ENCODE measurements around the gene PRR12. TPM values are rescaled to one million over a fixed set of nuclear protein-coding genes. Genes with fewer than 3 reads are reported as not detected.

The PRR12 gene
- total and polyA plus RNA-seq, 9 of the 15 experiments (the other 6 are each of a cell fraction or from before 2014, with no cell fraction given): 0.01 to 21.1 (median 0.98) TPM

- TF ChIP-seq RUNX1 (IDR thresholded peaks at IDR 0.05; ENCODE audit: low read depth): no peak
- TF ChIP-seq SMARCA5 (IDR thresholded peaks at IDR 0.05): no peak
- TF ChIP-seq TAF7 (tag; IDR thresholded peaks at IDR 0.05): 0 out of 2 replicates have a peak, but pooled peaks have one; percentile 13
- no peak for TF ChIP-seq ZNF253 (CRISPR knock-in tag; conservative IDR thresholded peaks at IDR 0.05)
- TF ChIP-seq CTCF (IDR thresholded peaks at IDR 0.05 in 2 of 3, conservative IDR thresholded peaks at IDR 0.05 in 1 of 3; ENCODE audit: insufficient read depth in 2 of 3, low read depth in 1 of 3, low read length in 3 of 3): 0 out of 6 replicates have a peak, but pooled peaks of 1 of the 3 experiments have one; percentile 2
- TF ChIP-seq E2F6 (IDR thresholded peaks at IDR 0.05; ENCODE audit: borderline replicate concordance in 1 of 2, extremely low read depth in 1 of 2, insufficient read depth in 1 of 2, insufficient read length in 1 of 2, low read depth in 1 of 2, low read length in 1 of 2, poor library complexity in 1 of 2, severe bottlenecking in 1 of 2): peak in 1 of 2 experiments; percentile 43
- peak; percentile 85 for TF ChIP-seq TEAD2 (tag; IDR thresholded peaks at IDR 0.05)
- no peak for TF ChIP-seq ERF (CRISPR knock-in tag; IDR thresholded peaks at IDR 0.05)
- no peak for TF ChIP-seq RREB1 (CRISPR knock-in tag; IDR thresholded peaks at IDR 0.05)
- no peak for TF ChIP-seq USF2 (CRISPR knock-in tag; IDR thresholded peaks at IDR 0.05)
- TF ChIP-seq TRIM25 (IDR thresholded peaks at IDR 0.05; ENCODE audit: borderline replicate concordance): no peak
- TF ChIP-seq RCOR1 (IDR thresholded peaks at IDR 0.05; ENCODE audit: borderline replicate concordance in 1 of 2, low read depth in 2 of 2, low read length in 2 of 2): peak; percentile 5 to 52; a peak in 2 of 4 replicates
Measured at GRCh38 chr19:49640113-49640898, 49.3 kb downstream of the PRR12 start, which contains the start of gene RRAS (continued).

Data from K562 (cell line).